ENCODE data around the gene LCE3B. TPM values are rescaled to one million over a fixed set of nuclear protein-coding genes. Genes with fewer than 3 reads are reported as not detected.

LCE3B gene
- total and polyA plus RNA-seq, 3 donors from 2014 or later, result not detected

DNA sequence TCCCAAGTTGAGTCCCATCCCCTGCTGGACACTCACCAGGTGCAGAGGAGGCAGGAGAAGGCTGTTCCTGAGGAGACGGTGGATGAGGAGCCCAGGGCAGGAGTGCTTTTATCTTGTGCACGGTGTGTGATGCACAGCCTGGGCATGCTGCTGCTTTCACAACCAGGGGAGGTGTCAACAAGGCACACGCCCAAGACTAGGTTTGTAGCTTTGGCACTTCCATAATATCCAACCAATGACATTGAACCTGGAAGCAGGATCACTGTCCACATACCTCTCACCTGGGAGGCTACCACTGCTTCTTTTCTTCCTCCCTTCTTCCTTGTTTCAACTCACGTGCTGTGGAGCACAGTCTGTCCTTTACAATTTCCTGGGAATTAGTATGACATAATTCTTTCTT, 33.2 kb upstream of the LCE3B start, which contains the start of gene LCE3D:
LCE3D (minus strand) TSS at position 84 of the 400 bp plus-strand sequence. CDS start 580 bp downstream, outside the sequence.
- H3K9me3 ChIP-seq, result no peaks in the 10 kb centered on the region
- H3K4me1 ChIP-seq, result no peaks in the 10 kb centered on the region
- no peak within 1 kb of the TSS for H3K27ac ChIP-seq
- intact Hi-C loops (cut with DNase I; ENCODE audit: low total_unique reads), result no loop called here
- no peak for DNase-seq
- H3K4me3 ChIP-seq, result no peak within 1 kb of the TSS
- H3K27me3 ChIP-seq, result no peaks in the 10 kb centered on the region
- 70 to 84% methylated on average over 4 of the region's 4 CpGs for WGBS, 2 donors
- TF ChIP-seq CTCF (IDR thresholded peaks at IDR 0.05), result no peak
- TF ChIP-seq POLR2A (IDR thresholded peaks at IDR 0.05), result no peak
- no peaks in the 10 kb centered on the region for H3K36me3 ChIP-seq (ENCODE audit: low read depth, missing control alignments)

- Histone ChIP-seq H3K27ac (no peak overlapping the region), H3K9me3 (no peaks in the 10 kb centered on the region), H3K4me1 (no peaks in the 10 kb centered on the region), H3K4me3 (no peak overlapping the region), H3K36me3 (ENCODE audit: low read depth, missing control alignments) (no peaks in the 10 kb centered on the region), H3K27me3 (no peaks in the 10 kb centered on the region)
- TF ChIP-seq POLR2A (IDR thresholded peaks at IDR 0.05), result no peak
- TF ChIP-seq CTCF (IDR thresholded peaks at IDR 0.05), result no peak
- DNase-seq, result no peak
- intact Hi-C loops (cut with DNase I; ENCODE audit: low total_unique reads), result no loop called here
- 82 to 85% methylated on average over 1 of the region's 1 CpG for WGBS, 2 donors
These were observed 31.0 kb upstream of the LCE3B start for GRCh38 chr1:152582647-152583046.

- H3K9me3 ChIP-seq, result no peaks in the 10 kb centered on the region
- intact Hi-C loops (cut with DNase I; ENCODE audit: low total_unique reads), result no loop called here
- no peak for DNase-seq
- H3K4me3 ChIP-seq, result no peak overlapping the region
- WGBS, 2 donors, result 67% methylated on average over 1 of the region's 1 CpG; no CpG with 5 or more reads in 1 of the 2 donors
- no peaks in the 10 kb centered on the region for H3K36me3 ChIP-seq (ENCODE audit: low read depth, missing control alignments)
- no peaks in the 10 kb centered on the region for H3K27me3 ChIP-seq
- TF ChIP-seq CTCF (IDR thresholded peaks at IDR 0.05) (no peak), POLR2A (IDR thresholded peaks at IDR 0.05) (no peak)
- no peak overlapping the region for H3K27ac ChIP-seq
- no peaks in the 10 kb centered on the region for H3K4me1 ChIP-seq
These were observed 28.0 kb upstream of the LCE3B start for GRCh38 chr1:152585586-152585985.

DNA sequence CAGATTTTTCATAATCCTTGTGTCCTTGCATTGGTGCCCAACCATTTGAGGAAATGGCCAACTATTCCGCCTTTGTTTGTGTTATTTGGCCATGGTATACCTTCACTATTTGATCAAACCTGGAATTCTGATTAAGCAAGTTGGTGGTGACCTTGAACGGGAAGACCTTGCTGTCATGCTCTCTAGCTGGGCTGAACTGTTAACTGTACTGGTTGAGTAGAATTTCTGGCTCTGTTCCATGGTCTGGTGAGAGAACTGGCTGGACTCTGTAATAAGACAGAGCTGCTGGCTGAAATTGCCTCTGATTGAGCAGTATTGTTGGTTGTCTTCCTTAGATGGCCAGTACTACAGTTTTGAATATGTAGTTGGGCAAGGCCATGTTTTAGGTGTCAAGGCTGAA, 16.6 kb upstream of the LCE3B start:
- H3K36me3 ChIP-seq (ENCODE audit: low read depth, missing control alignments), result no peaks in the 10 kb centered on the region
- H3K4me3 ChIP-seq, result no peak overlapping the region
- no peaks in the 10 kb centered on the region for H3K9me3 ChIP-seq
- H3K27me3 ChIP-seq, result no peaks in the 10 kb centered on the region
- TF ChIP-seq POLR2A (IDR thresholded peaks at IDR 0.05) (no peak), CTCF (IDR thresholded peaks at IDR 0.05) (no peak)
- H3K27ac ChIP-seq, result no peak overlapping the region
- H3K4me1 ChIP-seq, result no peaks in the 10 kb centered on the region
- intact Hi-C loops (cut with DNase I; ENCODE audit: low total_unique reads), result no loop called here
- WGBS, 2 donors, result 86% methylated on average over 2 of the region's 2 CpGs
- no peak for DNase-seq

- no peak for TF ChIP-seq CTCF (IDR thresholded peaks at IDR 0.05)
- no peak for TF ChIP-seq POLR2A (IDR thresholded peaks at IDR 0.05)
- H3K36me3 ChIP-seq (ENCODE audit: low read depth, missing control alignments), result no peaks in the 10 kb centered on the region
- no peaks in the 10 kb centered on the region for H3K9me3 ChIP-seq
- DNase-seq, result no peak
- no peak within 1 kb of the TSS for H3K27ac ChIP-seq
- H3K4me3 ChIP-seq, result no peak within 1 kb of the TSS
- H3K27me3 ChIP-seq, result no peaks in the 10 kb centered on the region
- no peaks in the 10 kb centered on the region for H3K4me1 ChIP-seq
- intact Hi-C loops (cut with DNase I; ENCODE audit: low total_unique reads), result no loop called here
- WGBS, 2 donors, result 79 to 81% methylated on average over 4 of the region's 4 CpGs
These were observed 13.7 kb upstream of the LCE3B start, which contains the start of gene LCE3C for GRCh38 chr1:152599934-152600333. TSS of gene LCE3C (plus strand) at chr1:152600234. CDS start at chr1:152600732, 498 bp downstream.
